HG03575 (cell line): ENCODE results near the gene LMBR1.
"Not testable (repeated sequence)": the region's sequence is repeated elsewhere in the genome, so short reads cannot be mapped to it uniquely, and the experiment has no call there.

Source experiments
- ATAC-seq: cut with Tn5 transposase; IDR thresholded peaks from one replicate; pipeline ENCODE4 v1.9.1; 2021; ENCODE audit not compliant: unreplicated experiment, insufficient number of reproducible peaks, low FRiP score; ENCODE audit errors: extremely low read depth

Gene LMBR1

DNA sequence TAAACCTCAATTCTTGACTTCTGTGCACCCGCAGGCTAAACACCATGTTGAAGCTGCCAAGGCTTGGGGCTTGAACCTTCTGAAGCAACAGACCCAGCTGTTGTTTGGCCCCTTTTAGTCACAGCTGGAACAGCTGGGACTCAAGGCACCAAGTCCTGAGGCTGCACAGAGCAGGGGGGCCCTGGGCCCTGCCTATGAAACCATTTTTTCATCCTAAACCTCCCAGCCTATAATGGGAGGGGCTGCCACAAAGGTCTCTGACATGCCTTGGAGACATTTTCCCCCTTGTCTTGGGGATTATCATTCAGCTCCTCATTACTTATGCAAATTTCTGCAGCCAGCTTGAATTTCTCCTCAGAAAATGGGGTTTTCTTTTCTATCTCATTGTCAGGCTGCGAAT is 31.8 kb downstream of the LMBR1 start:
- no peak for ATAC-seq

- not testable (repeated sequence) for ATAC-seq
Measured at GRCh38 chr7:156860099-156860498, 32.9 kb downstream of the LMBR1 start.

- ATAC-seq = no peak
Measured at GRCh38 chr7:156858523-156858922, 34.5 kb downstream of the LMBR1 start.

DNA sequence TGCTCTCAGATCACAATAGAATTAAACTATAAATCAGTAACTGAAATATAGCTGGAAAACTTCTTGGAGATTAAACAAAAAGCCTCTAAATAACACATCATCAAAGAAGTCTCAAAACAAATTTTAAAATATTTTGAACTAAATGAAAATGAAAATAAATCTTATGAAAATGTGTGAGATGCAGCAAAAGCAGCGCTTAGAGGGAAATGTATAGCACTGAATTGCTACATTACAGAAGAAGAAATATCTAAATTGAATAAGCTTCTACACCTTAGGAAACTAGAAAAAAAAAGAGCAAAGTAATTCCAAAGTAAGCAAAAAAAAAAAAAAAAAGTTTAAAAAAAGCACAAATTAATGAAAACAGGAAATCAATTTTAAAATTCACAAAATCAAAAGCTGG is 35.2 kb downstream of the LMBR1 start:
- ATAC-seq = no peak

- no peak for ATAC-seq
Measured at GRCh38 chr7:156854654-156855053, 38.3 kb downstream of the LMBR1 start.

DNA sequence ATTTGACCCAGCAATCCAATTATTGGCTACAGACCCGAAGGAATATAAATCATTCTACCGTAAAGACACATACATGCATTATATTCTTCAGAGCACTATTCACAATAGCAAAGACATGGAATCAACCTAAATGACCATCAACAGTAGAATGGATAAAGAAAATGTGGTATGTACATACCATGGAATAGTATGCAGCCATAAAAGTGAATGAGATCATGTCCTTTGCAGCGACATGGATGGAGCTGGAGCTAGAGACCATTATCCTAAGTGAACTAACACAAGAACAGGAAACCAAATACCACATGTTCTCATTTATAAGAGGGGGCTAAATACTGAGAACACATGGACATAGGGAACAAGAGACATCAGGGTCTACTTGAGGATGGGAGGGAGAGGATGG is 44.0 kb downstream of the LMBR1 start:
- ATAC-seq = no peak

DNA sequence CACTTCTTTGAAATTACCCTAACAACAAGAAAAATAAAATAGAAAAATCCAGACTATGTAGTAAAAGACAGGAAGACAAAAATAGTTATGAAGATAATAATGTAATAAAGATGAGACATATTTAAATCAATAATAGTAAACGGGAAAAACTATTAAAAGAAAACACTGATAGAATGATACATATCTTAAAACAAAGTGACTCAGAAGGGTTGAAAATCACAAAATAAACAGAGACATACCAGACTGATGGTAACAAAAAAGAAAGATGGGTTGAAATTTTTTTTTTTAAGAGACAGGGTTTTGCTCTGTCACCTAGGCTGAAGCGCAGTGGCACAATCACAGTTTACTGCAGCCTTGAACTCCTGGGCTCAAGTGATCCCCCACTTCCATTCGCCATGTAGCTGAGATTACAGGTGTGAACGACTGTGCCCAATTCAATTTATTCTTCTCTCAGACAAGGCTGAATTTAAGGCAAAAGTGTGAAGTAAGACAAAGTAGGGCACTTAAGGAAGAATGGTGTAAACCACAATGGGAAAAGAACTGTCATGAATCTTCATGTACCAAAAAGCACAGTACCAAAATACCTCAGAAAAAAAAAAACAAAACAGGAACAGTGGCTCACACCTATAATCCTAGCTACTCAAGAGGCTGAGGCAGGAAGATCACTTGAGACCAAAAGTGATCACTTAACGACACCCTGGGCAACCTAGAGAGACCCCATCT is 47.4 kb downstream of the LMBR1 start:
- no peak for ATAC-seq

DNA sequence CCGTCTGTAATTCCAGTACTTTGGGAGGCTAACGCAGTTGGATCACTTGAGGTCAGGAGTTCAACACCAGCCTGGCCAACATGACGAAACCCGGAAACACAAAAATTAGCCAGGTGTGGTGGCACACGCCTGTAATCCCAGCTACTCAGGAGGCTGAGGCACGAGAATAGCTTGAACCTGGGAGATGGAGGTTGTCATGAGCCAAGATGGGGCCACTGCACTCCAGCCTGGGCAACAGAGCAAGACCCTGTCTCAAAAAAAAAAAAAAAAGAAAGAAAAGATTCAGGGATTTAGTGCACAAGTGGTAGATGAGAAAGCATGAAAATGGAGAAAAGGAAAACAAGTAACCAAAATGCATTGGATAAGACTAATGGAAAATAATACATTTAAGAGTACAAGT is 49.4 kb downstream of the LMBR1 start:
- not testable (repeated sequence) for ATAC-seq

DNA sequence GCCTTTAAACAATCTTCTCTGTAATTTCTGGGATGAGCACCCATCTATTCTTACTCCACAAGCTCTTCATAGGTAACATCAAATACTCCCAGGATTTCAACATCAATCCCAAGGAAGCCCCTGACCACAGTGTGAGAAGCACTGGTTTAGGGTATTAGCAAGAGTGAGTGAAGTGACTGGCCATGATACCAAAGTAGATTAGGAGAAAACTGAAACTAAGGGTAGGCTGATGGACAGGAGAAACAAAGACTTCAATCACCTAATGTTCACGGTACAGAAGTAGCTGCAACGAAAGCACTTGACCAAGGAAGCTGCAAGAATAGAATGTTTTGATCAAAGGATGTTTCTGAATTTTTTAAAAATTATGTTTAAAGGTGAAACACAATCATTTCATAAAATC is 49.8 kb downstream of the LMBR1 start:
- no peak for ATAC-seq

DNA sequence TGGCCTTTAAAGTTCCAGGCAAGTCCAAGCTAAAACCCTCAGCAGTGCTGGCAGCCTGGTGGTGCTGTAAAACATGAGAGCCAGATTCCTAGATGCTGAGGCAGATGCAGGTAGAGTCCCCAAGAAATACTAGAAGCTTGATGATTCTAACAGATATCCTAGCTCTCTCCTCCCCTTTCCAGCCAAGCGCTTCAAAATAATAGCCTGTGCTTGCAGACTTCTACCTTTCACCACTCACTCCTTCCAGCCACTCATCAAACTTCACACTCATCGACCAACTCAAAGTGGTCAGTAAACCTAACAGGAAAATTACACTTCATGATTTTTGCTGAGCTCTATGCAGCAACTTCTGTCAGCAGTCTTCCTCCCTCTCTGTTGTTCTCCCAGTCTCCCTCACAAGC is 50.2 kb downstream of the LMBR1 start:
- no peak for ATAC-seq

- no peak for ATAC-seq
Measured at GRCh38 chr7:156842317-156842716, 50.7 kb downstream of the LMBR1 start.

DNA sequence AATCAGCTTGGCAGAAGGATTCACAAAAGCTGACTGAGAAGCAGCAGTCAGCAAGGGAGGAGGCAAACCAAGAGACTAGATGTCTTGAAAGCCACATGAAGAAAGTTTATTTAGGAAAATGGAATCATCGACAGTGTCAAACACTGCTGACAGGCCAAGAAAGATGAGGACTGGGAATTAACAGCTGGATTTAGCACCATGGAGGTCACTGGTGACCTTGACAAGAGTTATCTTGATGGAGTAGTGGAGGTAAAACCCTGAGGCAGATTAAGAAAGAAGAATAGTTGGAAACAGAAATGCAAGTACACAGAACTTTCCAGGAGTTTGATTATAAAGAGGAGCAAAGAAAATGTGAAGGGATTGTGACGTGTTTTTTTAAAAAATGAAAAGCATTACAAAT is 51.5 kb downstream of the LMBR1 start:
- ATAC-seq = no peak

DNA sequence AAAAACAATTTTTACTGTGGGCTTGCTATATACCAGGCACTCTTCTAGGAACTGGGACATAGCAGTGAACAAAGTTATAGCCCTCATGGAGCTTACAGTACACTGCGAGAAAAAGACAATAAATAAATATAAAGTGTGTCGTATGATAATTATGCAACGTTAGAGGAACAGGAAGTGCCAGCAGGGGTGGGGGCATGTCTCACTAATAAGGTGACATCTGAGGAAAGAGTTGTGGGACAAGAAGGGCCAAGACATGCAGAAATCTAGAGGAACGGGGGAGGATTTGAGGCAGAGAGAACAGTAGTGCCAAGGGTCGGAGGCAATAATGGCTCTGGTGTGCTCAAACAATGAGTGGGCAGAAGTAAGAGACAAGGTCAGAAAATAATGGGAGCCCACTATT is 52.8 kb downstream of the LMBR1 start:
- ATAC-seq = no peak

DNA sequence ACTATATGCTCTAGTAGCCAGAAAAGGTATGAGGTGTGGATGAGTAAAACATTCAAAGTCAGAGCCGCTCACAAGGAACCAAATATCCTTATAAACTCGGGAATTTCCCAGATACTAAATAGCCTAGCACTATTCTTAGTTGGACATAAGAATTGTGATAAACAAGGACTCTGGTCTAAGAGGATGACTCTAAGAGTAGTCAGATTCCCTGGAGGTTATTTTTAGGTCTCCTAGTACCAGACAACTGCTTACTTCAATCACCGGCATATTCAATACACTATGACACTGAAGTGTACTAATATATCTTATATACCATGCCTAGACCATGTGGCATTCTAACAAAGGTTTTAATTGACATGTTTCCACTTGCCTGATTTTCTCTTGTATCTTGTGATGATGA is 56.5 kb downstream of the LMBR1 start:
- no peak for ATAC-seq

- ATAC-seq = no peak
Measured at GRCh38 chr7:156834462-156834861, 58.5 kb downstream of the LMBR1 start.

DNA sequence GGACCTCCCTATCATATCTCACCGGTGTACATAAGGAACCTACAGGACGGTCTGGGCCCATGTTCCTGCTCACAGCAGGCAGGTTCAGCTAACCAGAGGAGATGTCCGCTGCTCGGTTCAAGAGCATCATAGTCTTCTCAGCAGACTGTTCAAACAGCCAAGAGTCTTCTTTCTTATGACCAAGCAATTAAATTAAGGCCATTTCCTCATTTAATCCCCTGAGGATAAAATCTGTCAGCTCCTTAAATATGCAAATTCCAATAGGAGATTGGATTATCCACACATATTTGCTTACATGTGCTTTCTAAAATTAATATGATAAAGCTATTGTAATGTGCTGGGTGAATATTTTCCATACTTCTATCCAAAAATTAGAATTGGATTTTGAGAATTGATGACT is 59.7 kb downstream of the LMBR1 start:
- ATAC-seq = no peak

DNA sequence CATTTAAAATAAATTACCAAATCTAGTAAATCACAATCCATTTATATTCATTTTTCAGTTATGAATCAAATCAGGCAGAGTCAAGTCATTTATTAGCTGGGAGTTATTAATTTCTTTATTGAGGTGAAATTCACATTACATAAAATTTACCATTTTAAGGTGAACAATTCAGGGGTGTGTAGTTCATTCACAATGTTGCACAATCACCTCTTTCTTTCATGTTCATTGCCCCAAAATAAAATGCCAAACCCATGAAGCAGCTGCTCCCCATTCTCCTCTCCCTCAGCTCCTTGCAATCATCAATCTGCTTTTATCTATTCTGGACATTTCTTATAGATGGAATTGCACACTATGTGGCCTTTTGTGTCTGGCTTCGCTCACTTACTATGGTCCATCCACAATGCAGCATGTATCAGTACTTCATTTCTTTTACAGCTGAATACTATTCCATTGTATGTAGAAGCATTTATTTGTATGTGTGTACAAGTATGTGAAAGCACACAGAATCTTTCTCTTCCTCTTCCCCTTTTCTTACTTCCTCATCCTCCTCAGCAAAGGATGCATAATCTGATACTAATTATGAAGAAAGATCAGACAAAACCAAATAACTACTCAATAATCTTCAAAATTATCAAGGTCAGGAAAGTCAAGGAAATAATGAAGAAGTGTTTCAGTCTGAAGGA is 60.6 kb downstream of the LMBR1 start:
- no peak for ATAC-seq

- no peak for ATAC-seq
Measured at GRCh38 chr7:156829669-156830336, 63.2 kb downstream of the LMBR1 start.

DNA sequence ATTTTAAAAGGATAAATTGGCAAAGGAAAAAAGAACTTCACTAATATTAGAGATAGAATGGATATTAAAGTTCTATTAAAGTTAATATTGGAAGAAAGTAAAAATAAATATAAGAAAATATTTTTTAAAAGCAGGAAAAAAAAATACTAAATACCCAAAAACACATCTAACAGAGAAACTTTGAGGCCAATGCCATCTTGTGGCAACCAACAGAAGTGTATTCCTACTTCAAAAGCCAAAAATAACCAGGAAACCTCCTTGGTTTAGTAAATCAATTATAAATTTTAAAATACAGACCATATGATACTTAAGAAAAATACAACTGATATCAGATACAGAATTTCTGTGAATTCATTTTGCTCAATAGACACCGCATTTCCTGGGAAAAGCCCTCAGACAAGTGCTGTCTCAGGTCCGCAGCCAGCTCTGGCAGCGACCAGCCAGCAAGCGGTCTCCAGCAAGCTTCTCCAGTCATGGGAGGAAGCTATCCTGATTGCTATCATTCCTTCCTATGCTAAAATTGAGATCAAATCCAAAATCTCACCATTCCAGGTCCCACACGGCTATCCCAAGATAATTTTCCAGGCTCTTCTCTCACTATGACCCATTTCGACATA is 65.3 kb downstream of the LMBR1 start:
- ATAC-seq = no peak

- no peak for ATAC-seq
Measured at GRCh38 chr7:156823435-156823834, 69.5 kb downstream of the LMBR1 start.
